BJ (cell line): ENCODE data around the gene POLR1A. TPM values are rescaled to one million over a fixed set of nuclear protein-coding genes. Genes with fewer than 3 reads are reported as not detected.

Source experiments
- CTCF ChIA-PET: fragments of 350-600 bp; formaldehyde crosslinking; extraction: SDS; loops from one replicate; lab custom pipeline; 2021; ENCODE audit warnings: antibody characterized with exemption, inconsistent platforms; lab: Yijun Ruan, JAX
- POLR2A ChIA-PET: fragments of 300-600 bp; sonication (Branson Sonifier 250); formaldehyde crosslinking; extraction: SDS; loops from one replicate; lab custom pipeline; 2021; ENCODE audit warnings: antibody characterized with exemption; lab: Charles Lee
- DNase-seq: peaks from one replicate; pipeline ENCODE4 v3.0.0-alpha.2; 2011; ENCODE audit warnings: low read depth
- H3K27me3 ChIP-seq: 2 replicates; pipeline ENCODE4 v1.6.0; 2011; ENCODE audit warnings: low read length; ENCODE audit not compliant: control insufficient read depth, insufficient read depth
- H3K36me3 ChIP-seq: 2 replicates; pipeline ENCODE4 v1.5.1; 2011; ENCODE audit warnings: low read length; ENCODE audit not compliant: control insufficient read depth, insufficient read depth
- H3K4me3 ChIP-seq: 2 replicates; pipeline ENCODE4 v1.5.1; 2011; ENCODE audit warnings: low read depth, mild to moderate bottlenecking, control low read depth, low read length
- CTCF ChIP-seq: IDR thresholded peaks from 2 replicates; pipeline ENCODE4 v1.5.1; 2011; ENCODE audit warnings: low read depth, mild to moderate bottlenecking, control low read depth, inconsistent platforms, low read length, moderate library complexity; ENCODE audit not compliant: insufficient read depth
- polyA plus RNA-seq: library from polyadenylated mRNA; depleted of rRNA; stranded (reverse); fragments of >200 nt; gene quantifications from 2 replicates; pipeline ENCODE4 v1.2.3, GENCODE V29; 2011

The POLR1A gene
- polyA plus RNA-seq, 1 experiment, result 8.0 TPM

- no peak for TF ChIP-seq CTCF
These were observed 99.2 kb downstream of the POLR1A start for GRCh38 chr2:86006524-86006923.

GRCh38 chr2:86003967-86004366 lies 101.7 kb downstream of the POLR1A start:
- CTCF ChIA-PET, result interaction anchor here (0.8 to 1.2 kb wide), 2 partner anchors 10 to 115 kb away, joined by 3 read pairs; no protein-coding TSS in a partner anchor

More at GRCh38 chr2:86006524-86006923, 99.2 kb downstream of the POLR1A start:
- CTCF ChIA-PET, result no interaction called here
- no peaks in the 10 kb centered on the region for H3K36me3 ChIP-seq
- no peak overlapping the region for H3K4me3 ChIP-seq
- POLR2A ChIA-PET, result no interaction called here
- no peaks in the 10 kb centered on the region; the same call in 1 of the 2 replicates for H3K27me3 ChIP-seq
- DNase-seq, result no peak

GRCh38 chr2:86003104-86003503 lies 102.6 kb downstream of the POLR1A start:
- no peak for DNase-seq
- no peaks in the 10 kb centered on the region for H3K27me3 ChIP-seq
- CTCF ChIA-PET, result interaction anchor here (0.8 kb wide), 1 partner anchor 114 kb away, joined by 3 read pairs; no protein-coding TSS in a partner anchor
- POLR2A ChIA-PET, result no interaction called here
- H3K36me3 ChIP-seq, result no peaks in the 10 kb centered on the region
- no peak for TF ChIP-seq CTCF
- H3K4me3 ChIP-seq, result no peak overlapping the region

More at GRCh38 chr2:86003967-86004366, 101.7 kb downstream of the POLR1A start:
- Histone ChIP-seq H3K27me3 (no peaks in the 10 kb centered on the region), H3K4me3 (no peak overlapping the region), H3K36me3 (no peaks in the 10 kb centered on the region)
- no peak for TF ChIP-seq CTCF
- POLR2A ChIA-PET, result no interaction called here
- DNase-seq, result no peak

GRCh38 chr2:86002375-86002774 lies 103.3 kb downstream of the POLR1A start:
- Histone ChIP-seq H3K4me3 (no peak overlapping the region), H3K36me3 (no peaks in the 10 kb centered on the region), H3K27me3 (no peaks in the 10 kb centered on the region)
- TF ChIP-seq CTCF, result no peak
- DNase-seq, result no peak
- POLR2A ChIA-PET, result no interaction called here
- CTCF ChIA-PET, result no interaction called here

- Histone ChIP-seq H3K36me3 (no peaks in the 10 kb centered on the region), H3K27me3 (no peaks in the 10 kb centered on the region), H3K4me3 (no peak overlapping the region)
- POLR2A ChIA-PET, result no interaction called here
- TF ChIP-seq CTCF, result no peak
- DNase-seq, result no peak
- CTCF ChIA-PET, result no interaction called here
These were observed 104.4 kb downstream of the POLR1A start for GRCh38 chr2:86001326-86001725.
